GM19438 (cell line): Measurements from ENCODE around the gene CIBAR2.

Experiments
- ATAC-seq: cut with Tn5 transposase; IDR thresholded peaks from one replicate; pipeline ENCODE4 v1.9.1; 2021; ENCODE audit warnings: low read depth; ENCODE audit not compliant: unreplicated experiment

The CIBAR2 gene

GRCh38 chr16:85112364-85112763 is at the start of gene CIBAR2:
TSS of gene CIBAR2 (minus strand) at chr16:85112472. CDS start at chr16:85112352, 120 bp downstream.
- ATAC-seq = no peak

GRCh38 chr16:85159179-85159980 is 47.1 kb upstream of the CIBAR2 start:
- no peak for ATAC-seq

- ATAC-seq = no peak
These were observed 46.5 kb upstream of the CIBAR2 start for GRCh38 chr16:85158743-85159178.

- ATAC-seq = no peak
These were observed 45.8 kb upstream of the CIBAR2 start for GRCh38 chr16:85157813-85158742.

GRCh38 chr16:85157372-85157771 is 45.1 kb upstream of the CIBAR2 start:
- no peak for ATAC-seq

- ATAC-seq = no peak
These were observed 44.6 kb upstream of the CIBAR2 start for GRCh38 chr16:85156869-85157268.

GRCh38 chr16:85156440-85156839 is 44.2 kb upstream of the CIBAR2 start:
- ATAC-seq = no peak

- ATAC-seq = no peak
These were observed 41.4 kb upstream of the CIBAR2 start for GRCh38 chr16:85153656-85154091.

GRCh38 chr16:85153046-85153445 is 40.8 kb upstream of the CIBAR2 start:
- ATAC-seq = no peak

GRCh38 chr16:85152414-85153030 is 40.2 kb upstream of the CIBAR2 start:
- ATAC-seq = no peak

- no peak for ATAC-seq
These were observed 39.5 kb upstream of the CIBAR2 start for GRCh38 chr16:85151603-85152413.

- ATAC-seq = no peak
These were observed 38.9 kb upstream of the CIBAR2 start for GRCh38 chr16:85151079-85151602.

- ATAC-seq = no peak
These were observed 38.2 kb upstream of the CIBAR2 start for GRCh38 chr16:85150331-85150940.

GRCh38 chr16:85149776-85150175 is 37.5 kb upstream of the CIBAR2 start:
- no peak for ATAC-seq

- no peak for ATAC-seq
These were observed 36.7 kb upstream of the CIBAR2 start for GRCh38 chr16:85148931-85149330.

GRCh38 chr16:85146922-85147651 is 34.8 kb upstream of the CIBAR2 start:
- no peak for ATAC-seq

GRCh38 chr16:85146532-85146797 is 34.2 kb upstream of the CIBAR2 start:
- no peak for ATAC-seq

- ATAC-seq = no peak
These were observed 33.7 kb upstream of the CIBAR2 start for GRCh38 chr16:85145734-85146531.
